ENCODE measurements around the gene SPIN1. TPM values are rescaled to one million over a fixed set of nuclear protein-coding genes. Genes with fewer than 3 reads are reported as not detected.
"Not testable (repeated sequence)": the region's sequence is repeated elsewhere in the genome, so short reads cannot be mapped to it uniquely, and the experiment has no call there.

Gene SPIN1
- total RNA-seq, 1 experiment from 2014 or later, result 76.9 TPM

GRCh38 chr9:88380118-88380517, 8.1 kb upstream of the SPIN1 start:
- in situ Hi-C loops (cut with HindIII; ENCODE audit: low pct_unique_long_range_greater_than_20kb, low sequenced_read_pairs), result no loop called here

GRCh38 chr9:88381322-88381721, 6.9 kb upstream of the SPIN1 start:
- CTCF ChIA-PET; BruUV-seq (replicated peaks); ATAC-seq; DNase-seq (ENCODE audit: low read depth, low spot score); H3K36me3 ChIP-seq (ENCODE audit: control insufficient read depth, insufficient read depth, low read length); H3K4me3 ChIP-seq (ENCODE audit: low read depth in 2 of 2, low read length in 2 of 2); H3K27me3 ChIP-seq (ENCODE audit: control insufficient read depth, insufficient read depth, low read length); H3K9me3 ChIP-seq (ENCODE audit: control insufficient read depth, insufficient read depth, low read depth, low read length); H3K4me1 ChIP-seq (ENCODE audit: control insufficient read depth, insufficient read depth, low read length); H3K27ac ChIP-seq (ENCODE audit: low read length); in situ Hi-C loops (cut with HindIII; ENCODE audit: low pct_unique_long_range_greater_than_20kb, low sequenced_read_pairs); POLR2A ChIA-PET: not testable (repeated sequence)
- intact Hi-C loops (cut with micrococcal nuclease; ENCODE audit: unreplicated experiment), result loop anchor here (10.0 kb wide), 2 partner anchors 187 to 307 kb away; no protein-coding TSS in a partner anchor

More at GRCh38 chr9:88380118-88380517, 8.1 kb upstream of the SPIN1 start:
- intact Hi-C loops (cut with micrococcal nuclease; ENCODE audit: unreplicated experiment), result loop anchor here (10.0 kb wide), 2 partner anchors 185 to 305 kb away; no protein-coding TSS in a partner anchor
- DNase-seq (ENCODE audit: low read depth, low spot score), result no peak
- Histone ChIP-seq H3K27ac (ENCODE audit: low read length) (no peak overlapping the region; the same call in 1 of the 2 replicates), H3K36me3 (ENCODE audit: control insufficient read depth, insufficient read depth, low read length) (no peaks in the 10 kb centered on the region), H3K4me1 (ENCODE audit: control insufficient read depth, insufficient read depth, low read length) (peaks cover 2% of the 10 kb centered on the region; the same call in 1 of the 2 replicates), H3K9me3 (ENCODE audit: control insufficient read depth, insufficient read depth, low read depth, low read length) (no peaks in the 10 kb centered on the region), H3K4me3 (ENCODE audit: low read depth in 2 of 2, low read length in 2 of 2) (no peak overlapping the region), H3K27me3 (ENCODE audit: control insufficient read depth, insufficient read depth, low read length) (no peaks in the 10 kb centered on the region)
- BruUV-seq (replicated peaks), result no TSS peak
- ChIA-PET CTCF (no interaction called here), POLR2A (interaction anchor here (0.6 kb wide), 1 partner anchor 145 kb away, joined by 3 read pairs; no protein-coding TSS in a partner anchor)
- ATAC-seq, result no peak
- TF ChIP-seq REST (IDR thresholded peaks at IDR 0.05; ENCODE audit: insufficient read depth in 1 of 2, low read depth in 2 of 2, low read length in 1 of 2), result no peak
- no peak for TF ChIP-seq SIN3A (IDR thresholded peaks at IDR 0.05; ENCODE audit: borderline replicate concordance, insufficient read depth, low read depth, low read length)
- TF ChIP-seq POLR2AphosphoS5 (IDR thresholded peaks at IDR 0.05; ENCODE audit: low read depth, low read length), result no peak
- no peak for TF ChIP-seq TCF7L2 (IDR thresholded peaks at IDR 0.05; ENCODE audit: low read depth, low read length)
- TF ChIP-seq CTCF (IDR thresholded peaks at IDR 0.05), result no peak

- Histone ChIP-seq H3K4me1 (ENCODE audit: control insufficient read depth, insufficient read depth, low read length) (peaks cover 3% of the 10 kb centered on the region; the same call in 1 of the 2 replicates), H3K4me3 (ENCODE audit: low read depth in 2 of 2, low read length in 2 of 2) (no peak overlapping the region), H3K9me3 (ENCODE audit: control insufficient read depth, insufficient read depth, low read depth, low read length) (no peaks in the 10 kb centered on the region), H3K27ac (ENCODE audit: low read length) (no peak overlapping the region), H3K27me3 (ENCODE audit: control insufficient read depth, insufficient read depth, low read length) (no peaks in the 10 kb centered on the region), H3K36me3 (ENCODE audit: control insufficient read depth, insufficient read depth, low read length) (no peaks in the 10 kb centered on the region)
- ChIA-PET POLR2A (no interaction called here), CTCF (no interaction called here)
- intact Hi-C loops (cut with micrococcal nuclease; ENCODE audit: unreplicated experiment), result loop anchor here (10.0 kb wide), 2 partner anchors 188 to 308 kb away; no protein-coding TSS in a partner anchor
- no TSS peak for BruUV-seq (replicated peaks)
- no peak for TF ChIP-seq CTCF (IDR thresholded peaks at IDR 0.05)
- no peak for TF ChIP-seq TCF7L2 (IDR thresholded peaks at IDR 0.05; ENCODE audit: low read depth, low read length)
- no peak for TF ChIP-seq REST (IDR thresholded peaks at IDR 0.05; ENCODE audit: insufficient read depth in 1 of 2, low read depth in 2 of 2, low read length in 1 of 2)
- no peak for TF ChIP-seq SIN3A (IDR thresholded peaks at IDR 0.05; ENCODE audit: borderline replicate concordance, insufficient read depth, low read depth, low read length)
- TF ChIP-seq POLR2AphosphoS5 (IDR thresholded peaks at IDR 0.05; ENCODE audit: low read depth, low read length), result no peak
- ATAC-seq (no peak), DNase-seq (ENCODE audit: low read depth, low spot score) (no peak)
- in situ Hi-C loops (cut with HindIII; ENCODE audit: low pct_unique_long_range_greater_than_20kb, low sequenced_read_pairs), result no loop called here
Measured at GRCh38 chr9:88383176-88383575, 5.1 kb upstream of the SPIN1 start.
